Stimulated activated naive CD4-positive, alpha-beta T cell treated with Interleukin-2 at 50 U/mL for 16 hours (primary cell): ENCODE data around the gene ZNF582.
"Not testable (repeated sequence)": the region's sequence is repeated elsewhere in the genome, so short reads cannot be mapped to it uniquely, and the experiment has no call there.

ENCODE experiments used
- DNase-seq: peaks from one replicate; lab custom pipeline; 2025; lab: John Stamatoyannopoulos, UW

Gene ZNF582

GRCh38 chr19:56351208-56351607 is 42.1 kb downstream of the ZNF582 start:
- no peak for DNase-seq

DNA sequence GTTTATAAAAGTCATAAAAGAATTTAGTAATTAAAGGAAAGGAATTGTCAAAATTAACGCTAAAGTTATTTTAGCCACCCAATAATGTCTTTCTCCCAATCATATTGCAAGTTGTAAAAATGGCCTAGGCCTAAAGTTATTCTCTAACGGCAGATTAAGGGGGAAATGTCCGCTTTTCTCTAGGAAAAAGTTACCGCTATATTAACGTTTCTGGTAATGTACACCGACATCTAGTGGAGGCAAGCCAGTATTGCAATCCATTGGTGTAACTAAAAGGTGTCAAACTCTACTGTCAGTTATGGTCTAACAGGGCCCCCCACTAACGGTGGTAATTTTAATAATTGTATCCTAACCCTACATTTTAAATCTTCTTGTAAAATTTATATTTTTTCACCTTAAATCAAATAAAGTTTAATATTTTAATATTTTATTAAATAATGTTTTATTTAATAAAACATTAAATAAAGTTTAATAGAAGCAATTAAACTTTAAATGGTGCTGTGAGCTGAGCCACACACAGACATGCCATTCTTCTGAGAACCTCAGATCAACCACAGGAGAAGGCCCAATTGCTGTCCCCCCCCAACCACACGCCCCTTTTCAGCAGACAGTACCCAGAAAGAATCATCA is 42.8 kb downstream of the ZNF582 start:
- peak; percentile 13 for DNase-seq

DNA sequence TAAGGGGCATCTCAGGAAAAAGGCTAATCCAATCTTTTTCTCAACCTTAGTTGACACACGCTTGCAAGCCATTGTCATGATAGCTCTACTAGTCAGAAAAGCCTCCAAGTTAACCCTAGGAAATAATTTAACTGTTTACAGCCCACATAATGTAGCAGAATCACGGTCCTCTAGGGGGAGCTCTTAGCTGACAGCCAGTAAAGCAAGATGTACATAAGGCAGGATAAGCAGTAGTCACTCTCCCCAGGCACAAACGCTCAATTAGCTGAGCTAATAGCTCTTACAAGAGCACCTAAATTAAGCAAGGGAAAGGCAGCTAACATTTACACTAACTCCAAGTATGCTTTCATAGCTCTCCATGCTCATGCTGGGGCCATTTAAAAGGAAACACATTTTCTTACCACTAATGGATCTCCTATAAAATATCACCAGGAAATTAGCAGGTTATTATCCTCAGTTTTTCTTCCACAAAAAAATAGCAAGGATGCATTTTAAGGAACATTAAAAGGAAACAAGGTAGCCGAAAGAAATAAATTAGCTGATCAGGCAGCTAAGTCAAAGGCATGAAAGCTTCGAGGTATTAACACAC is 45.0 kb downstream of the ZNF582 start:
- no peak for DNase-seq

DNA sequence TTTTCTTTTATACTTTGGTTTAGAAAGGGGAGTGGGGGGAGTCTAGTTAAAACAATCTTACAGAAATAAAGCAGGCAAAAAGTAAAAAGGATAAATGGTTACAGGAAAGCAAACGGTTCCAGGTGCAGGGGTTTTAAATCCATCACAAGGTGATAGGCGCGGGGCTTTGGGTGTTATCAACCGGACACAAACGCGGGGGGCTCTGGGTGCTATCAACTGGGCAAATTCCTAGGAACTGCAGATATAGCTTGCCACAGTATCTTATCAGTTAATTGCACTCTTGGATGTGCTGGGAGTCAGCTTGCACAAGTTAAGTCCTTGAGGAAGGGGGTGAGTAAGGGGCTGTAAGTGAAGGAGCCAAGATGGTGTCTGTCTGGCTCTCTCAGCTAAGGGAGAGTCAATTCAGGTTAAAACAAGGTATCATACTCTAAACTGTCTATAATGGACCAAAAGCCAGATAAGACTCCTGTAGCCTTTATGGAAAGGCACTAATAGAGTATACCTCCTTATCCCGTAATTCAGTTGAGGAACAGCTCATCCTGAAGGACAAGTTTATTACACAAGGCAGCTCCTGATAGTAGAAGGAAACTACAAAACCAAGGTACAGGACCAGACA is 46.1 kb downstream of the ZNF582 start:
- no peak for DNase-seq

GRCh38 chr19:56341948-56342347 is 51.4 kb downstream of the ZNF582 start:
- DNase-seq: no peak

DNA sequence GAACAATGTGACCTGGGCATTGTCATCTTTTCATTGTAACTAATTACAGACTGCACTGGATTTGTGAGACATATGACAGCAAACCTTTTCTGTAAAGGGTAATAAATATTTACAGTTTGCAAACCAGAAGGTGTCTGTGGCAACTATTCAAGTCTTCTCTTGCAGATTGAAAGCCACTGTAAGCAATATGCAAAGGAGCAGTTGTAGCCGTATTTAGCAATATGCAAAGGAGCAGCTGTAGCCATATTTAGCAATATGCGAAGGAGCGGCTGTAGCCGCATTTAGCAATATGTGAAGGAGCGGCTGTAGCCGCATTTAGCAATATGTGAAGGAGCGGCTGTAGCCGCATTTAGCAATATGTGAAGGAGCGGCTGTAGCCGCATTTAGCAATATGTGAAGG is 54.3 kb downstream of the ZNF582 start:
- not testable (repeated sequence) for DNase-seq

DNA sequence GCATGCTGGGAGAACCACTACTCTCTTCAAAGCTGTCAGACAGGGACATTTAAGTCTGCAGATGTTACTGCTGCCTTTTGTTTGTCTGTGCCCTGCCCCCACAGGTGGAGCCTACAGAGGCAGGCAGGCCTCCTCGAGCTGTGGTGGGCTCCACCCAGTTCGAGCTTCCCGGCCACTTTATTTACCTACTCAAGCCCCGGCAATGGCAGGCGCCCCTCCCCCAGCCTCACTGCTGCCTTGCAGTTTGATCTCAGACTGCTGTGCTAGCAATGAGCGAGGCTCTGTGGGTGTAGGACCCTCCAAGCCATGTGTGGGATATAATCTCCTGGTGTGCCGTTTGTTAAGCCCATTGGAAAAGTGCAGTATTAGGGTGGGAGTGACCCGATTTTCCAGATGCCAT is 56.3 kb downstream of the ZNF582 start:
- DNase-seq: not testable (repeated sequence)

GRCh38 chr19:56335371-56335770 is 58.0 kb downstream of the ZNF582 start:
- not testable (repeated sequence) for DNase-seq

DNA sequence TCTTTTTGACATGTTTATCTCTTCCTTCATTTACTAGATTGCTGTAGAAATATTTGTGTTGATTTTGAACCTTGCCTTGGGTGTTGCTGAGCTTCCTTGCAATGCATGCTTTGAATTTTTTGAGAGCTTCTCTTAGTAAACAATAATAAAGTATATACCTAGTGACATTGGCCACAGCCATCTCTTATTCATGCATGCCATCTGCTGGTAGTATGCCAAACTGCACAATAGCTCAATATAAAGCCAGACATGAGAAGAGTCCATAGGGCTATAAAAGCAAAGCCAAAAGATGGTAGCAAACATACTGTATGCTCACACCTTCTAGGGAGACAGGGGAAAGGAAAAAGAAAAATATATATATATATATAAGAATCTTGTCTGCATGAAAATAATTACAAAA is 59.8 kb downstream of the ZNF582 start:
- DNase-seq: peak; percentile 7
